ENCODE results near the gene CDHR5.

Gene CDHR5

GRCh38 chr11:601573-602245 lies 23.0 kb downstream of the CDHR5 start:
- no peak for DNase-seq (ENCODE audit: low spot score)
- TF ChIP-seq CTCF (IDR thresholded peaks at IDR 0.05; ENCODE audit: borderline replicate concordance, control extremely low read depth, extremely low read depth, insufficient read depth, missing control alignments) = no peak
- in situ Hi-C loops (cut with MboI; ENCODE audit: low sequenced_read_pairs, unreplicated experiment) = no loop called here

- TF ChIP-seq CTCF (IDR thresholded peaks at IDR 0.05; ENCODE audit: borderline replicate concordance, control extremely low read depth, extremely low read depth, insufficient read depth, missing control alignments) = no peak
- in situ Hi-C loops (cut with MboI; ENCODE audit: low sequenced_read_pairs, unreplicated experiment) = no loop called here
- no peak for DNase-seq (ENCODE audit: low spot score)
Measured at GRCh38 chr11:598005-598680, 26.6 kb downstream of the CDHR5 start.

GRCh38 chr11:597166-597725 lies 27.5 kb downstream of the CDHR5 start:
- no peak for TF ChIP-seq CTCF (IDR thresholded peaks at IDR 0.05; ENCODE audit: borderline replicate concordance, control extremely low read depth, extremely low read depth, insufficient read depth, missing control alignments)
- DNase-seq (ENCODE audit: low spot score) = no peak
- in situ Hi-C loops (cut with MboI; ENCODE audit: low sequenced_read_pairs, unreplicated experiment) = no loop called here

GRCh38 chr11:596374-596773 lies 28.4 kb downstream of the CDHR5 start:
- in situ Hi-C loops (cut with MboI; ENCODE audit: low sequenced_read_pairs, unreplicated experiment) = no loop called here
- DNase-seq (ENCODE audit: low spot score) = no peak
- no peak for TF ChIP-seq CTCF (IDR thresholded peaks at IDR 0.05; ENCODE audit: borderline replicate concordance, control extremely low read depth, extremely low read depth, insufficient read depth, missing control alignments)

GRCh38 chr11:595400-595799 lies 29.4 kb downstream of the CDHR5 start:
- DNase-seq (ENCODE audit: low spot score) = no peak
- no peak for TF ChIP-seq CTCF (IDR thresholded peaks at IDR 0.05; ENCODE audit: borderline replicate concordance, control extremely low read depth, extremely low read depth, insufficient read depth, missing control alignments)
- in situ Hi-C loops (cut with MboI; ENCODE audit: low sequenced_read_pairs, unreplicated experiment) = no loop called here

- in situ Hi-C loops (cut with MboI; ENCODE audit: low sequenced_read_pairs, unreplicated experiment) = no loop called here
- TF ChIP-seq CTCF (IDR thresholded peaks at IDR 0.05; ENCODE audit: borderline replicate concordance, control extremely low read depth, extremely low read depth, insufficient read depth, missing control alignments) = no peak
Measured at GRCh38 chr11:593347-593746, 31.4 kb downstream of the CDHR5 start.

More at GRCh38 chr11:593347-593746, 31.4 kb downstream of the CDHR5 start:
- DNase-seq (ENCODE audit: low spot score) = no peak
